SU-DHL-6 (cell line): Measurements from ENCODE around the gene RIN3.

Experiments
- H2AFZ ChIP-seq: fragments of 200-600 bp; sonication (generic); 2 replicates; pipeline ENCODE4 v1.6.1; 2014; ENCODE audit warnings: low read depth, mild to moderate bottlenecking, moderate library complexity, mixed read lengths, antibody characterized with exemption, low read length; ENCODE audit not compliant: severe bottlenecking
- H3F3A ChIP-seq: fragments of 200-600 bp; shearing (Covaris generic); 2 replicates; pipeline ENCODE4 v1.6.0; 2016; ENCODE audit warnings: antibody characterized with exemption, mild to moderate bottlenecking; ENCODE audit not compliant: insufficient read depth
- H3K27ac ChIP-seq: fragments of 200-600 bp; sonication (generic); 2 replicates; pipeline ENCODE4 v1.5.1; 2016; ENCODE audit warnings: low read depth, mild to moderate bottlenecking, low read length, moderate library complexity, mixed read lengths
- H3K27me3 ChIP-seq: fragments of 200-600 bp; sonication (generic), shearing (Covaris generic); 2 replicates; pipeline ENCODE4 v1.6.0; 2014; ENCODE audit warnings: mild to moderate bottlenecking, low read length
- H3K36me3 ChIP-seq: fragments of 200-600 bp; sonication (generic); 2 replicates; pipeline ENCODE4 v1.6.1; 2014; ENCODE audit warnings: mild to moderate bottlenecking, low read length, mixed read lengths
- H3K4me2 ChIP-seq: fragments of 300-600, 200-600 bp; shearing (Covaris generic), sonication (generic); 2 replicates; pipeline ENCODE4 v1.6.0; 2014; ENCODE audit warnings: low read length, low read depth, mild to moderate bottlenecking; ENCODE audit not compliant: poor library complexity, severe bottlenecking
- H3K4me3 ChIP-seq: fragments of 200-600 bp; sonication (generic); 2 replicates; pipeline ENCODE4 v1.5.1; 2014; ENCODE audit warnings: antibody characterized with exemption, low read length, mild to moderate bottlenecking, mixed read lengths; ENCODE audit not compliant: insufficient read depth, poor library complexity, severe bottlenecking
- H3K79me2 ChIP-seq: fragments of 200-600 bp; sonication (generic); 2 replicates; pipeline ENCODE4 v1.6.1; 2014; ENCODE audit warnings: mild to moderate bottlenecking, low read length, moderate library complexity; ENCODE audit not compliant: insufficient read depth
- H3K9ac ChIP-seq: fragments of 200-600 bp; sonication (generic); 2 replicates; pipeline ENCODE4 v1.7.0; 2014; ENCODE audit warnings: mild to moderate bottlenecking, low read length
- H3K9me2 ChIP-seq: fragments of 200-600 bp; sonication (generic); replicated peaks from 2 replicates; pipeline ENCODE4 v1.6.1; 2014; ENCODE audit warnings: low read length; ENCODE audit not compliant: insufficient read depth
- H3K9me3 ChIP-seq: fragments of 200-600 bp; sonication (generic); 2 replicates; pipeline ENCODE4 v1.6.1; 2014; ENCODE audit warnings: low read length, mixed read lengths; ENCODE audit not compliant: insufficient read depth
- H4K20me1 ChIP-seq: fragments of 200-600 bp; sonication (generic); 2 replicates; pipeline ENCODE4 v1.6.1; 2014; ENCODE audit warnings: low read depth, mild to moderate bottlenecking, antibody characterized with exemption, low read length, moderate library complexity, mixed read lengths
- CTCF ChIP-seq: fragments of 200-600 bp; sonication (generic); IDR thresholded peaks from one replicate; pipeline ENCODE4 v1.5.1; 2017; ENCODE audit warnings: antibody characterized with exemption, mild to moderate bottlenecking, low read length, moderate library complexity; ENCODE audit not compliant: insufficient read depth, poor library complexity, severe bottlenecking
- EZH2phosphoT487 ChIP-seq: fragments of 200-600 bp; sonication (generic), shearing (Covaris generic); conservative IDR thresholded peaks from 2 replicates; pipeline ENCODE4 v1.6.1; 2018; ENCODE audit warnings: mild to moderate bottlenecking, antibody characterized with exemption, low read length, moderate library complexity, mixed read lengths

Gene RIN3

GRCh38 chr14:92490239-92490959, 23.2 kb upstream of the RIN3 start:
- H3K4me3 ChIP-seq, result no peak overlapping the region
- H3K27ac ChIP-seq, result no peak overlapping the region
- no peaks in the 10 kb centered on the region for H3F3A ChIP-seq
- no peaks in the 10 kb centered on the region for H3K27me3 ChIP-seq
- H4K20me1 ChIP-seq, result no peaks in the 10 kb centered on the region
- H3K79me2 ChIP-seq, result no peaks in the 10 kb centered on the region
- no peaks in the 10 kb centered on the region for H3K9me2 ChIP-seq
- no peak overlapping the region for H2AFZ ChIP-seq
- H3K36me3 ChIP-seq, result no peaks in the 10 kb centered on the region
- TF ChIP-seq CTCF, result no peak
- TF ChIP-seq EZH2phosphoT487, result no peak
- H3K4me2 ChIP-seq, result no peak overlapping the region
- no peaks in the 10 kb centered on the region for H3K9me3 ChIP-seq
- no peak overlapping the region for H3K9ac ChIP-seq

- no peaks in the 10 kb centered on the region for H4K20me1 ChIP-seq
- no peaks in the 10 kb centered on the region for H3K36me3 ChIP-seq
- TF ChIP-seq EZH2phosphoT487 (no peak), CTCF (no peak)
- no peaks in the 10 kb centered on the region for H3K9me3 ChIP-seq
- no peaks in the 10 kb centered on the region for H3K79me2 ChIP-seq
- H3K4me2 ChIP-seq, result no peak overlapping the region
- no peak overlapping the region for H3K27ac ChIP-seq
- H3K9ac ChIP-seq, result no peak overlapping the region
- no peak overlapping the region for H2AFZ ChIP-seq
- H3F3A ChIP-seq, result no peaks in the 10 kb centered on the region
- H3K27me3 ChIP-seq, result no peaks in the 10 kb centered on the region
- H3K9me2 ChIP-seq, result no peaks in the 10 kb centered on the region
- no peak overlapping the region for H3K4me3 ChIP-seq
Observed at GRCh38 chr14:92491782-92492181, 21.8 kb upstream of the RIN3 start.

- no peak overlapping the region for H3K4me3 ChIP-seq
- H3K9ac ChIP-seq, result no peak overlapping the region
- no peaks in the 10 kb centered on the region for H4K20me1 ChIP-seq
- no peaks in the 10 kb centered on the region for H3F3A ChIP-seq
- H3K27me3 ChIP-seq, result no peaks in the 10 kb centered on the region
- H3K9me2 ChIP-seq, result no peaks in the 10 kb centered on the region
- H3K79me2 ChIP-seq, result no peaks in the 10 kb centered on the region
- H3K36me3 ChIP-seq, result no peaks in the 10 kb centered on the region
- no peak overlapping the region for H3K4me2 ChIP-seq
- no peak for TF ChIP-seq CTCF
- TF ChIP-seq EZH2phosphoT487, result no peak
- no peaks in the 10 kb centered on the region for H3K9me3 ChIP-seq
- H2AFZ ChIP-seq, result no peak overlapping the region
- no peak overlapping the region for H3K27ac ChIP-seq
Observed at GRCh38 chr14:92492258-92492657, 21.3 kb upstream of the RIN3 start.
